Cardiac fibroblast (primary cell): ENCODE measurements around the gene MEDAG.

Experiments used
- DNase-seq, 2 donors: peaks; one replicate each; pipeline versions ENCODE4 v3.0.0 to v3.0.0-alpha.2; 2010; ENCODE audit warnings: low read depth in 2 of 2
- H3K4me3 ChIP-seq, 2 donors: replicated peaks in 1 of 2; 1 replicate in 1 of 2; 2 replicates in 1 of 2; pipeline ENCODE4 v1.5.1; 2011; ENCODE audit warnings: low read depth in 2 of 2, low read length in 2 of 2, mild to moderate bottlenecking in 2 of 2, moderate library complexity in 1 of 2
- CTCF ChIP-seq: IDR thresholded peaks from one replicate; pipeline ENCODE4 v1.5.1; 2011; ENCODE audit warnings: low read depth, mild to moderate bottlenecking, low read length, inconsistent platforms

Gene MEDAG

DNA sequence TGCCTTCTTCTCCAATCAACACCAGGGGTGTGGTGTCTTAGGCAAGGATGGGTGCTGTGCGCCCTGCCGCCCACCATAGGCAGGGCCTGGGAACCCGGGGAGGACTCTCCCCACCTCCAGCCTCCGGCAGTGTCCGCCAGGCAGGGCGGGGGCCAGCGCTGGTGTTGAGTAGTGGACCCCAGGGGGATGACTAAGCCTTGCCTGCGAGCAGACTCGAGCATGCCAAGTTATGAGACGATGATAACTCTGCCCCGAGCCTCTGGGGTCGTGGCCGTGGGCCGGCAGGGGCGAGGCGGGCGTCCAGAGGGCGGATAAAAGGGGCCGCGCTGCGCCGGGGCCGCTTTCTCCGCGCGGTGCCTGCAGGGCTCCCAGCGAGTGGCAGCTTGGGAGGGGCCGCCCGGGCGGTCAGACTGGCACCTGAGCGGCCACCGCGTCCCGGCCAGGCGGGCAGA is at the start of gene MEDAG:
Gene MEDAG, plus strand, starts transcription at position 340 of the 452 bp plus-strand sequence. CDS start 245 bp downstream, outside the sequence.
- H3K4me3 ChIP-seq, result peak within 1 kb of the TSS; percentile 43 to 54
- peak; percentile 94 for DNase-seq

GRCh38 chr13:30857018-30857417 is 49.1 kb upstream of the MEDAG start:
- DNase-seq, result no peak
- no peak for TF ChIP-seq CTCF

More for the DNA sequence above, at the start of gene MEDAG:
- TF ChIP-seq CTCF, result peak; percentile 0

GRCh38 chr13:30857636-30858035 is 48.4 kb upstream of the MEDAG start:
- no peak for TF ChIP-seq CTCF
- H3K4me3 ChIP-seq, result no peak overlapping the region
- DNase-seq, result no peak

More at GRCh38 chr13:30857018-30857417, 49.1 kb upstream of the MEDAG start:
- no peak overlapping the region for H3K4me3 ChIP-seq

DNA sequence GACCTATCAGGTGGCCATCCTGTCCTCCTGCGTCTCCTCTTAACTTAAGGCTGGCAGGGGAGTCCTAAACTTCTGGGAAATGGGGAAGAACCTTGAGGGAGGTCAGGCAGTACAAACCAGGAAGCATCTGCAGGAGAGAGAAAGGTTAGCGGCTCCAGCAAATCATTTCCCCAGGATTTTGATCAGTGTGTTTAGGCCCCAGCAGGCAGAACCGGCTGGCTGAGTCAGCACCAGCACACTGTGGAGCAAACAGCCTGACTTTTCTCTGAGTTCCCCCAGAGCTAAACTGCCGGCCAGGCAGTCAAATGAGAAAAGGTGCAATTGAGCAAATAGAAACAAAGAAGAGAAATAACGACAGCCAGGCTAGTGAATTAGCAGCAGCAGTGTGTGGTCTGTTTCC is 46.7 kb upstream of the MEDAG start:
- no peak for DNase-seq
- TF ChIP-seq CTCF, result no peak
- H3K4me3 ChIP-seq, result no peak overlapping the region

DNA sequence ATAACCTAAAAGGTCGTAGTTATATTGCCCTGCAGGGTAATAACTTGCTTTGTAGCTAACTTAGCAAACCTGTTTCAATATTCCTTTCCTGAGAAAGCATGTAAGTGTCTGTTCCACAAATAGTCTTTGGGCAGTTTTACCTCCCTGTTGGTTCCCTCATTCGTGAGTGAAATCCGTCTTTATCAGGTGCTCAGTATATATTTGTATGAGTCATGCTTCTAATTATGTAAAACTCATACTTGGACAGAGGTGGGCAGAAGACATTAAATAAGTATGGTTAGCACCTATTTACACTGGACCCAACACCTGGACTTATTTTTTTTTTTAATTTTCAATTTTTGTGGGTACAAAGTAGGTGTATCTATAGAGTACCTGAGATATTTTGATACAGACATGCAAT is 44.9 kb upstream of the MEDAG start:
- no peak for TF ChIP-seq CTCF
- DNase-seq, result no peak
- H3K4me3 ChIP-seq, result no peak overlapping the region

- no peak overlapping the region for H3K4me3 ChIP-seq
- DNase-seq, result no peak
- TF ChIP-seq CTCF, result no peak
Observed at GRCh38 chr13:30861836-30862467, 44.1 kb upstream of the MEDAG start.

DNA sequence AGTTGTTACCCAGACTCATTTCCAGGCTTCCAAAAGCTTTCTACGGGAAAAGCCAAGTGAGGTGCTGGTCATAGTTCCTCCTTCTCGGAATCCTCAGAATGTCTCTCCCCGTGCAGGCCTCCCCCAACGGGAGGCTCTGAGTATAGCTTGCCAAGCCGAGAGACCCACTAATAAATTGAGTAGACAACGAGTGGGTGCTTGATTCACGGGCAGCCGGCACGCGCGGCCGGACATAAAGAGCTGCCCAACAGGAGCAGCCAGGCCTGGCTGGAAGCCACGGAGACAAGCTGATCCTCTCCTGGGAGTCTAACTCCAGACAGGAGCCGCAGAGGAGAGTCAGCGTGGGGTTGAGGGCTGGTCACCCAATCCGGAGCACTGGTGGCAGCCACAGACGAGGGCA is 43.4 kb upstream of the MEDAG start:
- peak; percentile 48 to 55 for DNase-seq
- no peak overlapping the region for H3K4me3 ChIP-seq
- TF ChIP-seq CTCF, result peak; percentile 9
